CD4-positive, alpha-beta T cell (primary cell): Measurements from ENCODE around the gene COBL. TPM values are rescaled to one million over a fixed set of nuclear protein-coding genes. Genes with fewer than 3 reads are reported as not detected.

ENCODE experiments used
- ATAC-seq: fragments of 200-7000 bp; cut with Tn5 transposase; one replicate; pipeline ENCODE4 v1.10.0; 2022; ENCODE audit warnings: mild to moderate bottlenecking; ENCODE audit not compliant: poor library complexity
- CTCF ChIA-PET: fragments of 350-600 bp; sonication (Branson Sonifier 250); formaldehyde crosslinking; loops from one replicate; lab custom pipeline; 2021; ENCODE audit warnings: antibody characterized with exemption, inconsistent platforms; lab: Charles Lee
- POLR2A ChIA-PET: fragments of 350-600 bp; sonication (Branson Sonifier 250); formaldehyde crosslinking; loops from one replicate; lab custom pipeline; 2021; ENCODE audit warnings: antibody characterized with exemption, inconsistent platforms; lab: Charles Lee
- DNase-seq, 14 experiments: peaks; one replicate each; pipeline ENCODE4 v3.0.0-alpha.2; 2013 to 2020; ENCODE audit warnings: mixed read lengths in 2 of 14
- H3K27ac ChIP-seq, 2 donors: one replicate each; pipeline versions ENCODE4 v1.5.1 to v1.7.0; 2013; ENCODE audit warnings: low read length in 2 of 2, low read depth in 1 of 2, mild to moderate bottlenecking in 1 of 2
- H3K27me3 ChIP-seq, 2 experiments: 1 replicate in 1 of 2; 2 replicates in 1 of 2; pipeline versions ENCODE4 v1.6.1 to v1.7.0; 2013; ENCODE audit warnings: low read length in 2 of 2, control low read depth in 1 of 2, mild to moderate bottlenecking in 1 of 2, moderate library complexity in 1 of 2; ENCODE audit not compliant: insufficient read depth in 2 of 2, control insufficient read depth in 1 of 2
- H3K36me3 ChIP-seq: one replicate; pipeline ENCODE4 v1.6.1; 2013; ENCODE audit warnings: low read length, control low read depth; ENCODE audit not compliant: insufficient read depth
- H3K4me1 ChIP-seq: one replicate; pipeline ENCODE4 v1.6.1; 2013; ENCODE audit warnings: low read length, control low read depth; ENCODE audit not compliant: insufficient read depth
- H3K4me3 ChIP-seq: one replicate; pipeline ENCODE4 v1.5.1; 2013; ENCODE audit warnings: mild to moderate bottlenecking, low read length, moderate library complexity
- H3K9me3 ChIP-seq, 2 experiments: 1 replicate in 1 of 2; 2 replicates in 1 of 2; pipeline versions ENCODE4 v1.6.1 to v1.7.0; 2013; ENCODE audit warnings: low read length in 2 of 2, mild to moderate bottlenecking in 2 of 2, control low read depth in 1 of 2, moderate library complexity in 1 of 2; ENCODE audit not compliant: control insufficient read depth in 1 of 2, insufficient read depth in 1 of 2
- H3K27ac Mint-ChIP-seq: one replicate; pipeline ENCODE4 v1.8.0; 2020; ENCODE audit warnings: mixed read lengths
- H3K27me3 Mint-ChIP-seq: one replicate; pipeline ENCODE4 v1.8.0; 2021; ENCODE audit warnings: mixed read lengths
- H3K36me3 Mint-ChIP-seq: one replicate; pipeline ENCODE4 v1.8.0; 2021; ENCODE audit warnings: low read depth, mixed read lengths
- H3K4me1 Mint-ChIP-seq: one replicate; pipeline ENCODE4 v1.8.0; 2021; ENCODE audit warnings: low read depth, mixed read lengths
- H3K4me3 Mint-ChIP-seq: one replicate; pipeline ENCODE4 v1.8.0; 2020; ENCODE audit warnings: mild to moderate bottlenecking, mixed read lengths
- H3K9me3 Mint-ChIP-seq: one replicate; pipeline ENCODE4 v1.8.0; 2020; ENCODE audit warnings: mixed read lengths
- intact Hi-C, 2 experiments: fragments of 100-400 bp; cut with DNase I in 1 of 2; cut with micrococcal nuclease in 1 of 2; formaldehyde crosslinking; loops; one replicate each; pipeline versions ENCODE4 v1.15.1 to v1.9.0; 2023 to 2025; cut with DNase I, micrococcal nuclease
- total RNA-seq, 174 experiments: library from RNA in 2 of 174; stranded (reverse) in 2 of 174; gene quantifications; one replicate each; pipeline ENCODE4 v1.2.3 and lab custom pipeline; 2021 to 2026
- TF ChIP-seq, protein P1 (sequence below): fragments of 200-600 bp; IDR thresholded peaks from one replicate; pipeline ENCODE4 v1.8.0; 2022; ENCODE audit warnings: antibody characterized with exemption, mild to moderate bottlenecking

Gene COBL
- total RNA-seq, 2 experiments from 2014 or later = not detected

DNA sequence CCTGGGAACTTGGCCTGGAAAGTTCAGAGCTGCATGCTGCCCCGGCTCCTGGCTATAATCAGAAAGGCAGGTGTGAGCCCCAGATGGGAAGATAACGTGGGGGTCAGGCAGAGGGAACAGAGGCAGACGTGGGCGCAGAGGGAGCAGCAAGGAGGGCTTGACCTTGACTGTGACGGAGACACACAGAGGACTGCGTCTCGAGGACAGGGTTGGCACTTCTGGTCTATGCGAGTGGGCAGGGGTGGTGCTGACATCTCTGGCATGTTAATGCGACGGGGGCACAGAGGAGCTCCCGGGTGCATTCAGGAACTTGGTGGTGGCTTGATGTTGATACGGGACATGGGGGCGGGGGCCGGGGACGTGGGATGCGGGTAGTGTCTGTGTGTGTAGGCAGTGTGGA, 301.8 kb downstream of the COBL start:
- Mint-ChIP-seq H3K4me1 (no peaks in the 10 kb centered on the region), H3K27me3 (no peaks in the 10 kb centered on the region), H3K36me3 (no peaks in the 10 kb centered on the region), H3K9me3 (no peaks in the 10 kb centered on the region), H3K27ac (no peak overlapping the region), H3K4me3 (no peak overlapping the region)
- Histone ChIP-seq H3K27me3 (no peaks in the 10 kb centered on the region), H3K27ac (no peak overlapping the region), H3K9me3 (peaks cover 0 to 4% of the 10 kb centered on the region in 2 experiments), H3K4me1 (no peaks in the 10 kb centered on the region), H3K4me3 (no peak overlapping the region), H3K36me3 (no peaks in the 10 kb centered on the region)
- POLR2A ChIA-PET = no interaction called here
- TF ChIP-seq, protein P1, sequence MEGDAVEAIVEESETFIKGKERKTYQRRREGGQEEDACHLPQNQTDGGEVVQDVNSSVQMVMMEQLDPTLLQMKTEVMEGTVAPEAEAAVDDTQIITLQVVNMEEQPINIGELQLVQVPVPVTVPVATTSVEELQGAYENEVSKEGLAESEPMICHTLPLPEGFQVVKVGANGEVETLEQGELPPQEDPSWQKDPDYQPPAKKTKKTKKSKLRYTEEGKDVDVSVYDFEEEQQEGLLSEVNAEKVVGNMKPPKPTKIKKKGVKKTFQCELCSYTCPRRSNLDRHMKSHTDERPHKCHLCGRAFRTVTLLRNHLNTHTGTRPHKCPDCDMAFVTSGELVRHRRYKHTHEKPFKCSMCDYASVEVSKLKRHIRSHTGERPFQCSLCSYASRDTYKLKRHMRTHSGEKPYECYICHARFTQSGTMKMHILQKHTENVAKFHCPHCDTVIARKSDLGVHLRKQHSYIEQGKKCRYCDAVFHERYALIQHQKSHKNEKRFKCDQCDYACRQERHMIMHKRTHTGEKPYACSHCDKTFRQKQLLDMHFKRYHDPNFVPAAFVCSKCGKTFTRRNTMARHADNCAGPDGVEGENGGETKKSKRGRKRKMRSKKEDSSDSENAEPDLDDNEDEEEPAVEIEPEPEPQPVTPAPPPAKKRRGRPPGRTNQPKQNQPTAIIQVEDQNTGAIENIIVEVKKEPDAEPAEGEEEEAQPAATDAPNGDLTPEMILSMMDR = no peak
- no peak for ATAC-seq
- CTCF ChIA-PET = no interaction called here
- DNase-seq = no peak
- intact Hi-C loops = no loop called here

DNA sequence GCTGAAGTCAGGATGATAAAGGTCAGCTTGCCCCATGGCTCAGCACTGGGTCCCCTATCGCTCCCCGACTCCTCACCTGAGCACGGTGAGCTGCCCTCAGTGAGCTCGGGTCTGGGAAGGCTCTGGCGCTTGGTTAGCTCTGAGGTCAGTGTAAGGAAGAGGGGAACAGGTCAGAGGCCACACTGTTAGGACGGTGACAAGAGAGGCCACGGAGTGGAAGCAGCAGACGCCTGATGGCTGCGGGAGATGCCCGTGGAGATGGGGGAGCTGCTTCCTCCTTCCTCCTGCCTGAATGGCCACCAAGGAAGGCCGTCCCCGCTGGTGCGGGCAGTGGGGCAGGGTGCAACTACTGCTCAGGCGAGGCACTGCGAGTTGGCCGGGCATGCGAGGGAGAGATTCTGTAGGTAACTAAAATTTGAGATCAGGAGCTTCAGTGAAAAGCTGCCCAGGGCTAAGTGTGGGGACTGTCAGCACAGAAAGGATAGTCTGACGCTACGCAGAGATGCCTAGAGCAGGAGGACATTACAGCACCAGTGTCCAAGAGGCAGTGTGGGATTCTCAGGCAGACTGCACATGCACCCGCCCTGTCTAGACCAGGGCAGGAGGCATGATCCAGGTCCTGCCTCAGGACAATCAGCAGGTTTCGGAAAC, 302.6 kb downstream of the COBL start:
- H3K36me3 Mint-ChIP-seq = no peaks in the 10 kb centered on the region
- ChIA-PET CTCF (no interaction called here), POLR2A (no interaction called here)
- no peak overlapping the region for H3K4me3 Mint-ChIP-seq
- Histone ChIP-seq H3K4me3 (no peak overlapping the region), H3K9me3 (peaks cover 0 to 4% of the 10 kb centered on the region in 2 experiments), H3K27me3 (no peaks in the 10 kb centered on the region), H3K27ac (no peak overlapping the region), H3K4me1 (no peaks in the 10 kb centered on the region), H3K36me3 (no peaks in the 10 kb centered on the region)
- no peaks in the 10 kb centered on the region for H3K27me3 Mint-ChIP-seq
- no peaks in the 10 kb centered on the region for H3K4me1 Mint-ChIP-seq
- DNase-seq = no peak
- no peak for ATAC-seq
- H3K27ac Mint-ChIP-seq = no peak overlapping the region
- intact Hi-C loops = no loop called here
- no peaks in the 10 kb centered on the region for H3K9me3 Mint-ChIP-seq
- TF ChIP-seq, protein P1 = no peak

DNA sequence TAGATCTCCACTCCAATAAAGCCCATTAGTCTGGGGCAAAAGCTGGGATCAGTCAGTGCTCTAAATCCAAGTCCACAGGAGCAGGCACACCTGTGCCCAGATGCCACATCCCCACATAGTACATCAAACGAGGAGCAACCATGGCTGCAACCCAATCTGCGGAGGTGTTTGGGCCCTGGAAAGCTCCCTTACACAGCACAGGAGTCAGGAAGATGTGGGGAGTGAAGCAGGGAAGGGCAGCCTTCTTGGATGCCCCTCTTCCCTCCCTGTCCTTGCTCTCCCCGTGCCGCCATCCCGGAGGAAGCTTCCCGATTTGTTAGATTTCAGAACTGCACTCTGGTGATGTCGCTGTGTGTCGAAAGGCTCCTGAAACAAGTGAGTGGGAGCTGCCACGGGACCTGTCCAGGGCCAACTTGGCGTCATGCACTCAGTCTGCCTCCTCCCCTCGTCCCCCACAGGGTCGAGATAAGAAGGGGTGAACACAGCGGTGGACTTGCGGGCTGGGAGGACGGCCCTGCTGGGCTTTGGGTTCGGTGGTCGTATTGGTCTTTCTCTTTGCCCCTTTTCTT, 303.3 kb downstream of the COBL start:
- no peaks in the 10 kb centered on the region for H3K36me3 Mint-ChIP-seq
- intact Hi-C loops = no loop called here
- POLR2A ChIA-PET = no interaction called here
- Histone ChIP-seq H3K4me3 (no peak overlapping the region), H3K4me1 (no peaks in the 10 kb centered on the region), H3K27ac (no peak overlapping the region), H3K27me3 (no peaks in the 10 kb centered on the region), H3K36me3 (no peaks in the 10 kb centered on the region), H3K9me3 (peaks cover 0 to 4% of the 10 kb centered on the region in 2 experiments)
- DNase-seq (no peak), ATAC-seq (no peak)
- no peaks in the 10 kb centered on the region for H3K27me3 Mint-ChIP-seq
- TF ChIP-seq, protein P1 = no peak
- H3K9me3 Mint-ChIP-seq = no peaks in the 10 kb centered on the region
- no peak overlapping the region for H3K4me3 Mint-ChIP-seq
- H3K4me1 Mint-ChIP-seq = no peaks in the 10 kb centered on the region
- CTCF ChIA-PET = no interaction called here
- no peak overlapping the region for H3K27ac Mint-ChIP-seq
